GM06990 (cell line): ENCODE data around the gene RNF169.

Experiments
- DNase-seq: peaks from one replicate; pipeline ENCODE4 v3.0.0-alpha.2; 2011; ENCODE audit not compliant: insufficient read length; ENCODE audit errors: extremely low read depth
- H3K27me3 ChIP-seq: replicated peaks from 2 replicates; pipeline ENCODE4 v1.6.0; 2011; ENCODE audit warnings: low read length; ENCODE audit not compliant: control insufficient read depth, insufficient read depth
- H3K36me3 ChIP-seq: 2 replicates; pipeline ENCODE4 v1.5.1; 2011; ENCODE audit warnings: low read length; ENCODE audit not compliant: control insufficient read depth, insufficient read depth
- H3K4me3 ChIP-seq: replicated peaks from 2 replicates; pipeline ENCODE4 v1.5.1; 2011; ENCODE audit warnings: low read depth, mild to moderate bottlenecking, control low read depth, low read length
- CTCF ChIP-seq: IDR thresholded peaks from 2 replicates; pipeline ENCODE4 v1.5.1; 2011; ENCODE audit warnings: low read length, control low read depth, mild to moderate bottlenecking, inconsistent platforms; ENCODE audit not compliant: insufficient read depth, poor library complexity, severe bottlenecking

RNF169 gene

GRCh38 chr11:74775762-74776161 is 27.1 kb downstream of the RNF169 start:
- Histone ChIP-seq H3K36me3 (no peaks in the 10 kb centered on the region), H3K27me3 (no peaks in the 10 kb centered on the region), H3K4me3 (no peak overlapping the region)
- DNase-seq = no peak
- TF ChIP-seq CTCF = no peak

- no peak for TF ChIP-seq CTCF
- Histone ChIP-seq H3K27me3 (no peaks in the 10 kb centered on the region), H3K36me3 (no peaks in the 10 kb centered on the region), H3K4me3 (no peak overlapping the region)
- DNase-seq = no peak
Observed at GRCh38 chr11:74776546-74776945, 27.9 kb downstream of the RNF169 start.

- Histone ChIP-seq H3K4me3 (no peak overlapping the region), H3K27me3 (no peaks in the 10 kb centered on the region), H3K36me3 (no peaks in the 10 kb centered on the region)
- no peak for TF ChIP-seq CTCF
- no peak for DNase-seq
Observed at GRCh38 chr11:74777038-74777437, 28.4 kb downstream of the RNF169 start.

GRCh38 chr11:74777877-74778276 is 29.2 kb downstream of the RNF169 start:
- DNase-seq = no peak
- no peaks in the 10 kb centered on the region for H3K36me3 ChIP-seq
- H3K27me3 ChIP-seq = no peaks in the 10 kb centered on the region

GRCh38 chr11:74778581-74778980 is 29.9 kb downstream of the RNF169 start:
- TF ChIP-seq CTCF = no peak
- H3K27me3 ChIP-seq = no peaks in the 10 kb centered on the region
- DNase-seq = no peak

More at GRCh38 chr11:74777877-74778276, 29.2 kb downstream of the RNF169 start:
- no peak overlapping the region for H3K4me3 ChIP-seq
- TF ChIP-seq CTCF = no peak

GRCh38 chr11:74780248-74781005 is 31.8 kb downstream of the RNF169 start:
- H3K27me3 ChIP-seq = no peaks in the 10 kb centered on the region
- no peak overlapping the region for H3K4me3 ChIP-seq
- H3K36me3 ChIP-seq = no peaks in the 10 kb centered on the region
- TF ChIP-seq CTCF = no peak
- DNase-seq = no peak

More at GRCh38 chr11:74778581-74778980, 29.9 kb downstream of the RNF169 start:
- no peak overlapping the region for H3K4me3 ChIP-seq
- no peaks in the 10 kb centered on the region for H3K36me3 ChIP-seq
